Erythroblast (primary cell): ENCODE measurements around the gene PCDH9.

Experiments used
- GATA1 ChIP-seq: IDR thresholded peaks from 2 replicates; pipeline ENCODE4 v1.6.1; 2011; ENCODE audit warnings: low read depth, mild to moderate bottlenecking, control low read depth, low read length, moderate library complexity
- POLR2A ChIP-seq: IDR thresholded peaks from 2 replicates; pipeline ENCODE4 v1.6.1; 2011; ENCODE audit warnings: mild to moderate bottlenecking, low read length

GRCh38 chr13:66950666-66951065, 279.5 kb downstream of the PCDH9 start:
- TF ChIP-seq POLR2A (no peak), GATA1 (no peak)
